Fibroblast of lung (primary cell): Measurements from ENCODE around the gene KCNG1.

ENCODE experiments used
- CTCF ChIP-seq, 2 donors: IDR thresholded peaks in 1 of 2; conservative IDR thresholded peaks in 1 of 2; 1 replicate in 1 of 2; 2 replicates in 1 of 2; pipeline ENCODE4 v1.5.1; 2011 to 2012; ENCODE audit warnings: low read length in 2 of 2, control low read depth in 1 of 2, inconsistent platforms in 1 of 2, low read depth in 1 of 2, mild to moderate bottlenecking in 1 of 2
- EZH2 ChIP-seq: IDR thresholded peaks from 2 replicates; pipeline ENCODE4 v1.5.1; 2012; ENCODE audit warnings: low read length, control low read depth, mild to moderate bottlenecking; ENCODE audit errors: missing control alignments

GRCh38 chr20:51021067-51022025 lies 1.6 kb downstream of the KCNG1 start:
- no peak for TF ChIP-seq CTCF (conservative IDR thresholded peaks at IDR 0.05 in 1 of 2, IDR thresholded peaks at IDR 0.05 in 1 of 2; ENCODE audit: low read depth in 1 of 2, low read length in 2 of 2)
- TF ChIP-seq EZH2 = no peak
